GM12872 (cell line): ENCODE measurements around the gene ARHGEF19.

Experiments used
- TF ChIP-seq, protein P1 (sequence below): IDR thresholded peaks from 3 replicates; pipeline ENCODE4 v1.5.1; 2011; ENCODE audit warnings: low read depth, mild to moderate bottlenecking, low read length, moderate library complexity; ENCODE audit not compliant: insufficient read depth

ARHGEF19 gene

DNA sequence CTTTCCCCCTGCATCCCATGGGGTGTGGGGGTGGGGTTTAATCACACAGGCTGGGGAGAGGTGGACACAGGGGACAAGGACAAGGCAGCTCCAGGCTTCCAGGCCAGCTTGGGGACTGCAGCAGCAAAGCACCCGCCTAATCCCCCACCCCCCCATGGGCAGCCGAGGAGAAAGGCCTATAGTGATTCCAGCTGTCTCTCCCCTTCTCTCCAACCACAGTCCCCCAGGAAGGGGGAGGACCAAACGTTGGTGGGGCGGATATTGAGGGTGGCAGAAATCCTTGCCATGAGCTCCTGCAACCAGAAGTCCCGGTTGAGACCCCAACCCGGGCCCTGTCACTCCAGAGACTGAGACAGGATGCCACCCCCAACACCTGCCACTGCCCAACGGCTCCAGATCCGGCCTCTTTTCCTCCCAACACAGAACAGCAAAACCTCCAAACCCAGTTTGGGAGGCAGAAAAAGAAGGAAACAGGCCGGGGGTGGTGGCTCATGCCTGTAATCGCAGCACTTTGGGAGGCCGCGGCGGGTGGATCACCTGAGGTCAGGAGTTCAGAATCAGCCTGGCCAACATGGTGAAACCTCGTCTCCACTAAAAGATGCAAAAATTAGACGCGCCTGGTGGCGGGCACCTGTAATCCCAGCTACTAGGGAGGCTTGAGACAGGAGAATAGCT, 58.3 kb downstream of the ARHGEF19 start:
- TF ChIP-seq, protein P1, sequence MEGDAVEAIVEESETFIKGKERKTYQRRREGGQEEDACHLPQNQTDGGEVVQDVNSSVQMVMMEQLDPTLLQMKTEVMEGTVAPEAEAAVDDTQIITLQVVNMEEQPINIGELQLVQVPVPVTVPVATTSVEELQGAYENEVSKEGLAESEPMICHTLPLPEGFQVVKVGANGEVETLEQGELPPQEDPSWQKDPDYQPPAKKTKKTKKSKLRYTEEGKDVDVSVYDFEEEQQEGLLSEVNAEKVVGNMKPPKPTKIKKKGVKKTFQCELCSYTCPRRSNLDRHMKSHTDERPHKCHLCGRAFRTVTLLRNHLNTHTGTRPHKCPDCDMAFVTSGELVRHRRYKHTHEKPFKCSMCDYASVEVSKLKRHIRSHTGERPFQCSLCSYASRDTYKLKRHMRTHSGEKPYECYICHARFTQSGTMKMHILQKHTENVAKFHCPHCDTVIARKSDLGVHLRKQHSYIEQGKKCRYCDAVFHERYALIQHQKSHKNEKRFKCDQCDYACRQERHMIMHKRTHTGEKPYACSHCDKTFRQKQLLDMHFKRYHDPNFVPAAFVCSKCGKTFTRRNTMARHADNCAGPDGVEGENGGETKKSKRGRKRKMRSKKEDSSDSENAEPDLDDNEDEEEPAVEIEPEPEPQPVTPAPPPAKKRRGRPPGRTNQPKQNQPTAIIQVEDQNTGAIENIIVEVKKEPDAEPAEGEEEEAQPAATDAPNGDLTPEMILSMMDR = no peak

DNA sequence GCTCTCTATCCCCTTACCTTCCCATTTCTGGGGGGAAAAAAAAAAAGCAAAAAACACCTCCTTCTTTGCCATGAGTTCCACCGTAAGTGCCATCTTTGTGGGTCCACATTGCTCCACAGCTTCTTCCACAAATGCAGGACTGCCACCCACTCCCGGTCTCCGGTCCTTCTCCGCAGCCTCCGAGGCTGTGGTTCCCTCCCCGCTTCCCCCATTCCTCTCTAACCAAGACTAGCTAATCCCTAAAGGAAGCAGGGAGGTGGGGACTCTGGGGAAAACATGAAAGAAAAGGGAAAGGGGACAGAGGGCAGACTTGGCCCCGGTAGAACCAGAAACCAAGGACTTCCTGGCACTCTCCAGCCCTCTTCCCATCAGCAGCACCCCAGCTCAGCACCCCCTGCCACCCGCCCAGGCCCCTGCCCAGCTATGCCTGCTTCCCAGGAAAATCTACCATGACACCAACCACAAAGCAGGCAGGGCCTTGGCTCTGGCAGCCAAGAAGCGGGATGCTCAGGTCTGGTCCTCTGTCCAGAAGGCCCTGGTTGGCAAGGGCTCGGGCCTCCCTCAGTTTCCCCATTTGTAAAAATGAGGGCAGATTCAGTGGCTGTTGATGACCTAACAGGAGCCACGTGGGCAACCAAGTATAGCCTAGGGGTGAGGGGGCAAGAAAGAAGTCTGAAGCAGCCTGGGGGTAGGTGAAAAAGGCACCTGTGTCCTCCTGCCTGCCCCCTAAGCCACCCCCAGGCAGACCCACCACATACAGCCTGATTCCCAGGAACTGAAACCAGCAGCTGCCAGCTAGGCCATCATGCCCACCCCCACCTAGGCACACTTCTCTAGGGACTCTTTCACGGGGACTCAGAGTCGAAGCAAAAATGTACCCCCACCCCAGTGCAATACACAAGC, 59.1 kb downstream of the ARHGEF19 start:
- TF ChIP-seq, protein P1 = no peak

DNA sequence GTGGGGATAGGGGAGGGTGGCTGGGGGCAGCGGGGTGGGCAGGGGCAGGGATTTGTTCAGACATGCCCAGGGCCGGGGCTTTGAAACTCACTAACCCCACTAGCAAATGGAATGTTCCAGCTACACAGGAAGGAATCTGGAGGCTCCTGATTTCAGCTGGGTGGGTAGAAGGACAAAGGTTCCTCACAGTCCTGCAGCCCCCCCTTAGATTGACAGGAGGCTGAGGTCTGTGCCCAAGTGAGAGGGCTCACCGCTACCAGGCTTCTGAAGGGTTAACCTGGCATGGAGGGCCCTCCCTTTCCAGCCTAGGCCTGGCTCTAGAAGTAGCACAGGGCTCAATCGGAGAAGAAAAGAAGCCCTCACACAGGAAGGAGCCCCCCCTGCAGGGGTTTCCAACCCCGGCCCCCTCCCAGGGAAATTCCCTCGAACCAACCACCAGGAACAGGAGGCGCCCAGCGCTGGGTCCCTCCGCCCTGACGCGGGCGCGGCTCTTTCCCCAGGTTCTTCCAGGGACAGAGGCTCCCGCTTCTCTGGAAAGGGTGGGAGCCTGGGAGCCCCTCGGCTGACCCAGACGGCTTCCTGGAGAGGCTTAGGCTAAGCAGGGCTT, 59.9 kb downstream of the ARHGEF19 start:
- TF ChIP-seq, protein P1 = no peak

DNA sequence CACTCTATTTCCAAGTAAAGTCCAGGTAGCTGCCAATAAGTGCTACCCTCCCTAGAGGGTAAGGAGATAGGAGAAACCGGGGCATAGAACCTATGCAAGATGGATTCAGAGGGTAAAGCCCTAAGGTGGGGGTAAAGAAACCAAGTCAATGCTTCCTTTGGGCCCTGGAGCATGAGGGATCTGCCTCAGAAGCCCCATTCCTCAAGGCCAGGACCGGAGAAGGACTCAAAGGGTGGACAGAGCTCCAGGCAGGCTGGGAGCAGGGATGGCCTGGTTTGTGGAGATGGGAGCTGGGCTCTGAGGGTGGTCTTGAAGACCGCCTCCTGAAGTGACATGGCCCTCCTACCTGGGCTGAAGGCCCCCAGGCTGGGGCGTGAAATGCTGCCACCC, 60.5 kb downstream of the ARHGEF19 start:
- TF ChIP-seq, protein P1 = no peak

DNA sequence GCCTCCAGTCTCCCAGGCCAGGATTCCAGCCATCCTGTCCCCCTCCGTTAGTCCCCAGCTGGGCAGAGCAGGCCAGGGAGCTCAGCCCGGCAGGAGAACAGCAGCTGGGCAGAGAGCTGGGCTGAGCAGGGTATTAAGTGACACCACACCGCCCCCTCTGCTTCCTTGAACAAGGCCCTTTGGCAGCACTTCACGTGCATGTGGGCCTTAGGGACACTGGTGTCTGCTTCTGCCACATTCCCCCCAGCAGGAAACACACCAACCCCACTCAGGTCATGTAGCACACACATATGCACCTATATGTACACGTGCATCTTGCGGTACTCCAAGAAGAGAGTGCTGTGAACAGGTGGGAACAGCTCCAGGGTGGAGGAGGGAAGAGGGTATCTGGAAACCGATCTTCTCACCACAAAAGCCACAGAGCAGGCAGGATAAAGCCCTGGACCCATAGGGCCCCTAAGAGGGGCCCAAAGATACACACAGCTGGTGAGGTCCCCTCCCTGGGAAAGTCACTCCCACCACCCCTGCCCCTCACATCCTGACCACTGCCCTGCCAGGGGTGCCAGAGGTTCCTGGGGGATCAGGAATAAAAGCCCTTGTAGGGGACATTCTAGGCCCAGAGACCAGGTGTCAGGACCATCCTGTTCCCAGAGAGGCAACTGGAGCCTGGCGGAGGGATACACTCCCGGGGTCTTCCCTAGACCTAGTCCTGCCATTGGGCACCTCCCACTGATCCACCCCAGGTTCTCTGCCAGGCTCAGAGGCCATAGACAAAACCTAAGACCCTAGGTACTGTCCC, 61.1 kb downstream of the ARHGEF19 start:
- TF ChIP-seq, protein P1 = no peak

DNA sequence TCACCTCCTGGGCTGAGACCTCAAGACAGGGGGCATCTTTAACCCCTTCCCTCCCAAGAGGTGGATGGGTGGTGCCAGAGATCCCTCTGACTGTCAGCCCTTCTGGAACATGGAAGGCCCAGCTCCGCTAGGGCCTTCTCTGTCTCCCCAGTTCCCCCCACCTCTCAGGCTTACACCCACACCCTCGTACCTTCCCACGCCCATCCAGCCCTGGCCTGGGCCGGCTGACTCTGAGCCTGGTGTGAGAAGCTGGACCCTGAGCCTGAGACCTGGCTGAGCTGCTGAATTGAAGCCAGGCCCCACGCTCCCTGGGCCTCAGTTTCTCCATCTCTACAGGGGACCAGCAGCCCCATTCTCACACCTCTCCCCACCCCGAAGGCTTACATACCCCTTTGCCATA, 61.9 kb downstream of the ARHGEF19 start:
- TF ChIP-seq, protein P1 = no peak
